HG03175 (cell line): Measurements from ENCODE around the gene AKAP7.
"Not testable (repeated sequence)": the region's sequence is repeated elsewhere in the genome, so short reads cannot be mapped to it uniquely, and the experiment has no call there.

Experiments used
- ATAC-seq: cut with Tn5 transposase; IDR thresholded peaks from one replicate; pipeline ENCODE4 v1.9.1; 2021; ENCODE audit warnings: mild to moderate bottlenecking, moderate library complexity; ENCODE audit not compliant: unreplicated experiment

The AKAP7 gene

DNA sequence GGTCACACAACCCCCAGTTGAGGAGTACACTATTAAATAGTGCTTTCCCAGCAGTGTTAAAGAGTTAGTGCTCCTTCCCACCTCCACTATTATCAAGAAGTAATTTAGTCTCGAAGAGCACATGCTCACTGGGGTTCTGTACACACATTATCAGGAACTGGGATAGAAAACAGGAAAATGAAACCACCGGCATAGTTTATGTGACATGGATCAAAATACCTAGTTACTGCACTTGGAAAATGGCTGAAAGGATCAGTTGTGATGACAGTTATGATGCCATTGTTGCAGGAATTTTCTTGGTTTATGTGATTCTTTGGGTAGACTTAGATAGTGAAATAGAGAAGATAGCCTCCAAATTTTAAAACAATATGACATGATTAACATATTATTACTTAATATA is 152.9 kb downstream of the AKAP7 start:
- no peak for ATAC-seq

GRCh38 chr6:131290955-131291354 is 155.7 kb downstream of the AKAP7 start:
- ATAC-seq: no peak

DNA sequence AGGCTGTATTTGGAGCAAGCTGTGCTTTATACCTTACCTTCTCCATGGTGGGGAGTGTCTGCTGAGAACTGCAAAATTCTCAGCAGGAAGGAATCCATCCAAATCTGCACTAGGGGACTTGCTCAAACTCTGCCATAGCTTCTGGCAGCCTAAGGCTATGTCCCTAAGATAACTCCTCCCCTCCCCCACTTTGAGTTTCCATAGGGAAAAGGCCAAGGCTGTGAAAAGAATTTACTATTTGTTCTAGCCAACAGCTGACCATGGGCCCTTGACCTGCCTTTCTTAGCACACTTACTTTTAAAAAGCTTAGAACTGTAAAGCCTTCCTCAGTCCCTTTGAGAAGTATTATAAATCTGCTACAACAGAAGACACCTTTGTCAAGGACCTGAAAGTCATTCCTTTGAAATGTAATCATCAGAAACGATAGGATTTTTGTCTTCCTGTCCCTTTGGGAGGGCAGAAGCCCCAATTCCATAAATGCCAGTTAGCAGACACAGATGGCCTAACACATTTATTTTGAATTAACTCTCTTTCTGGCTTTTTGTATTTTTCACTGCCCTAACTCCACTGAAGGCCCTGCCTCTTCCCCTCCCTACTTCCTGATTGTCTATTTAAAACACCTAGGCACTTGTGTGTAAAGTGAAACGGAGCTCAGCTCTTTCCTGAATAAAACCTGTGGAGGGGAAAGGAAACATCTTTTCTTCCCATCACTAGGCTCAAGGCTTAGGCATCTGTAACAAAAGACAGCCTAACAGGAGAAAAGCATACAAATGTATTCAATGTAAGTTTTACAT is 157.1 kb downstream of the AKAP7 start:
- no peak for ATAC-seq

DNA sequence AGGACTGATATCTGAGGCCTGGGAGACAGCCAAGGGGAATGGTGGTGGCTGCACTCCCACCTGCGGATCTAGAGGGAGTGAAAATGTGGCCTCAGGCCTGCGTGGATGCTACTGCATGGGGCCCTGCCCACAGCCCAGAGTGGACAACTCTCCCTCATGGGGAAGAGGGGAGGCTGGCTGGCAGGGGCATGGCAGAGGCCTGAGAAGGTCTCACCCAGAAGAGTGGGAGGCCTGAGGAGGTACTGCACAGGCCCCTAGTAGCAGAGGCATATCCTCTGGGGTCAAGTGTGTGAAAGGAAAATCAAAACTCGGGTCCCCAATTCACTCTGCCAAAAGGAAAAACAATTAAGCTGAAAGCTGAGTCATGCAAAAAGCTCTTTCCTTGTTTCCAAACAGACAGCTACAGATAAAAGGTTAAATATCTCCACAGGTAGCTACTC is 158.2 kb downstream of the AKAP7 start:
- no peak for ATAC-seq

- ATAC-seq: no peak
These were observed 159.8 kb downstream of the AKAP7 start for GRCh38 chr6:131295081-131295480.

GRCh38 chr6:131300826-131301225 is 165.6 kb downstream of the AKAP7 start:
- not testable (repeated sequence) for ATAC-seq

- no peak for ATAC-seq
These were observed 168.2 kb downstream of the AKAP7 start for GRCh38 chr6:131303338-131303930.

GRCh38 chr6:131305037-131305850 is 170.0 kb downstream of the AKAP7 start:
- ATAC-seq: no peak

DNA sequence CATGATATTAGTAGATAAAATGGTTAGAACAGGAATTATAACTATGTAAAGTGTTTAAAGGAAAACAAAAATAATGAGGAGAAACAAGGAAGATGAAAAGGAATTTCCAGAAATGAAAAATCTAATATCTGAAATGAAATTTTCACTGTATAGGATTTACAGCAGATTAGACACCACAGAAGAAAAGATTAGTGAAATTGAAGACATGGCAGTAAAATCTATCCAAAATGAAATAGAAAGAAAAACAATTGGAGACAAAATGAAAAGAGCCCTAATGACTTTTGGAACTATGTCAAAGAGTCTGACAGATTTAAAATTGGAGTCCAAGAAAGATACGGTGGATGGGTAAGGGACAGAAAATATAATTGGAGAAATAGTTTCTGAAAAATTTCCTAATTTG is 174.2 kb downstream of the AKAP7 start:
- ATAC-seq: no peak

GRCh38 chr6:131314838-131315237 is 179.6 kb downstream of the AKAP7 start:
- ATAC-seq: no peak

DNA sequence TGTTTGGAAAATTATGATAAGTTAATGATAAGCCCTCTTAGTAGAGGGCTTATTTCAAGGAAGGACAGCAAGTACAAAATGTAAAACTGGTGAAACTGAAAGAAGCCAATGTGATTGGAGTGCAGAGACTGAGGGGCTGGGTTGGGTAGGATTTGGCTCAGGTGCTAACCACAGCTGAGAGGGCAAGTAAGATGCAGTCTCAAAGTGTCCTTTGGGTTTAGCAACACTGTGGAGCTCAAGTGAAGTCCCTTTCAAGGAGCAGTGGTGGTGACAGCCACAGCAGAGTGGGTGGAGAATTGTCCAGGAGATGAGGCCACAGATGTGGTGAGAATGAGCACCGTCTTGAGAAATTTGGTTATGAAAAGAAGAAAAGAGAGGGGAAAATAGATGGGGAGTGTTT is 181.4 kb downstream of the AKAP7 start:
- ATAC-seq: no peak

DNA sequence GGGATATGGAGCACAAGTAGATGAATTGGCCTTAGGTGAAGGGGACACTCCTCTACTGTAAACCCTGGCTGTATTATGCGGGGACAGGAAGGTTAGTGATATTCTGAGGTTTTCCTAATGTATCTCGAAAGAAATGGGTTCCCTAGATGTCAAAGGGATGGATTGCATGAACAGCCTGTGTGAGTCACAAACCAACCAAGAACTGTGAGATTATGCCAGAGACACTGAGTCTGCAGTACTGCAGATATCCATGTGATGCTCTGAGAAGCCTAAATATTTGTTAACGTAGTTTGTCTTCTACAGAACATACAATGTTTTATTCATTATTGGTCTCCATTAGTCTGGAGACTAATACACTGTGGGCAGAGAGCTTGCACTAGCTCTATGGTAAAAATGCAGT is 182.2 kb downstream of the AKAP7 start:
- no peak for ATAC-seq

DNA sequence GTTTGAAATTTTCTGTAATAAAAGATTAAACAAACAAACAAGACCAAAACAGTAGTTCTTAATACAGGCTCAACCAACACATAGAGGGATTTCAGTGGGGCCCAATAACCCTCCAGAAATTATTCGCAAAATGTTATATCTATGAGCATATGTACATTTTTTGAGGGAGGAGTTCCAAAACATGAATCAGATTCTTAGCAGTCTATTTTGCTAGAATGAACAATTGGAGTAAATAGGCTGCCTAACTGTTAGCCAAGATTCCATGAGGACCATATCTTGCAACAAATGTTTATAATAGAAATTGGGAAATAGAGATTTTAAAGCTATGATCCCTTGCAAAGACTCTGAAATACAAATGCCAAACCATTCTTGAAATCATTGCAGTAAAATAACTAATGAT is 186.3 kb downstream of the AKAP7 start:
- no peak for ATAC-seq

DNA sequence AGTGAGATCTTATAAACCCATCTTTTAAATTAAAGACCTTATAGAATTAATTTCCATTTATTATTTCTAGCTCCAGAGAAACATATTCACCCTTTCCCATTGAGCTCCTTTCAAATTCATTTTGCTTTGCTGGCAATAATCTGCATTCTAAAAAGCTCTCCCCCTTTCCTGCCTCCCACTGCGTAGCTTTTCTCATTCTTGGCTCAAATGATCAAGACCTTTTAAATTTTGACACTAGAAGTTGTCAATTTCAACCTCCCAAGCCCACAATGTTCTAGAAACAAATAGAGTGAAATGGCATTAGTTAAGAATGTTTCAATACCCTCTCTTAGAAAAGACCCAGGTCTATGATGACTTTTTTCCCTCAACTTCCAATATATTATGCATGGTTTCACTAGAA is 186.9 kb downstream of the AKAP7 start:
- ATAC-seq: no peak

DNA sequence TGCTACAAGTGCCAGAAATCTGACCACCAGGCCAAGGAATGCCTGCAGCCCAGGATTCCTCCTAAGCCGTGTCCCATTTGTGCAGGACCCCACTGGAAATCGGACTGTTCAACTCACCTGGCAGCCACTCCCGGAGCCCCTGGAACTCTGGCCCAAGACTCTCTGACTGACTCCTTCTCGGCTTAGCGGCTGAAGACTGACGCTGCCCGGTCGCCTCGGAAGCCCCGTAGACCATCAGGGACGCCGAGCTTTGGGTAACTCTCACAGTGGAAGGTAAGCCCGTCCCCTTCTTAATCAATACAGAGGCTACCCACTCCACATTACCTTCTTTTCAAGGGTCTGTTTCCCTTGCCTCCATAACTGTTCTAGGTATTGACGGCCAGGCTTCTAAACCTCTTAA is 190.4 kb downstream of the AKAP7 start:
- not testable (repeated sequence) for ATAC-seq

DNA sequence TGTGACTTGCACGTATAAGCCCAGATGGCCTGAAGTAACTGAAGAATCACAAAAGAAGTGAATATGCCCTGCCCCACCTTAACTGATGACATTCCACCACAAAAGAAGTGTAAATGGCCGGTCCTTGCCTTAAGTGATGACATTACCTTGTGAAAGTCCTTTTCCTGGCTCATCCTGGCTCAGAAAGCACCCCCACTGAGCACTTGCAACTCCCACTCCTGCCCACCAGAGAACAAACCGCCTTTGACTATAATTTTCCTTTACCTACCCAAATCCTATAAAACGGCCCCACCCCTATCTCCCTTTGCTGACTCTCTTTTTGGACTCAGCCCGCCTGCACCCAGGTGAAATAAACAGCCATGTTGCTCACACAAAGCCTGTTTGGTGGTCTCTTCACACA is 193.5 kb downstream of the AKAP7 start:
- ATAC-seq: not testable (repeated sequence)

DNA sequence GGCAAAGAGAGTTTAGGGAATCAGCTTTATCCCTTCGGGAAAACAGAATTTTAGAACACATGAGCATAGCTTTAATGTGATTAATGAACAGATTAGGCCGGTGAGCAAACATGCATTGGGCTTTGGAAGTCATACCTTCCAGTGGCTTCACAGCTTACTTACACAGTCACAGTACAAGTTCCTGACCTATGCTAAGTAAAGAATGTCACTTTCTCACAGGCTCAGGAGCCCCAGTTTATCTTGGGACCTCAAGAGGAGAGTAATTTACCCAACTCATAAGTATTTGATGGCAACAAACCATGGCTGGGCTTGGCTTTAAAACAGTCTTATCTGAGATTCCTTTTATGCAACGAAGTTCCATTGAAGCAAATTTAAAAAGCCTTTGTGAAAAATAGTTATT is 195.9 kb downstream of the AKAP7 start:
- no peak for ATAC-seq

GRCh38 chr6:131331873-131332781 is 196.9 kb downstream of the AKAP7 start:
- ATAC-seq: no peak
